Measurements from ENCODE around the gene AP3S1.
"Not testable (repeated sequence)": the region's sequence is repeated elsewhere in the genome, so short reads cannot be mapped to it uniquely, and the experiment has no call there.

The AP3S1 gene

DNA sequence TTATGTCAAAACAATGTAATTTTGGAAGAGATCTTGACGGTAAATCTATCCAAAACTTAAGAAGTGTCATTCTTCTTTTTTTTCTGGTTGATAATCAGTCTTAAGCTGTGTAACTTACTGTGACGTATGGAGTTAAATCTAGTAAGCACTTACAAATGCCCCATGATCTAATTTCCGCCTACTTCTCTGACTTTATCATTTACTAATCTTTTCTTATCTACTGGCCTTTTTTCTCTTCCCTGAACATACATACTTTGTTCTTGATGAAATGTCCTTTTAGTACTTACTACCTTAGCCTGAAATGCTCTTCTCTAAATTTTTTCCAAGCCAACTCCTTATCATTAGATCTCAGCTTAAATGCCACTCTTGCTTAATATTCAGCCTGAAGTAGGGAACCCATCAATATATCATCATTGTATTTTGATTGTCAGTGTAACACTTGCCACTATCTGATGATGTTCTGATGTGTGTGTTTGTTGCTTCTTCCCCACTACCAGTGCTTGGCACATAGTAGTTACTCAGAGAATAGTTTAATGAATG is 27.6 kb downstream of the AP3S1 start:
- DNase-seq (ENCODE audit: low read depth, low spot score): no peak

- DNase-seq (ENCODE audit: low read depth, low spot score): no peak
These were observed 30.7 kb downstream of the AP3S1 start for GRCh38 chr5:115872447-115872846.

GRCh38 chr5:115873392-115873791 is 31.7 kb downstream of the AP3S1 start:
- DNase-seq (ENCODE audit: low read depth, low spot score): no peak

GRCh38 chr5:115875447-115875846 is 33.7 kb downstream of the AP3S1 start:
- DNase-seq (ENCODE audit: low read depth, low spot score): no peak

DNA sequence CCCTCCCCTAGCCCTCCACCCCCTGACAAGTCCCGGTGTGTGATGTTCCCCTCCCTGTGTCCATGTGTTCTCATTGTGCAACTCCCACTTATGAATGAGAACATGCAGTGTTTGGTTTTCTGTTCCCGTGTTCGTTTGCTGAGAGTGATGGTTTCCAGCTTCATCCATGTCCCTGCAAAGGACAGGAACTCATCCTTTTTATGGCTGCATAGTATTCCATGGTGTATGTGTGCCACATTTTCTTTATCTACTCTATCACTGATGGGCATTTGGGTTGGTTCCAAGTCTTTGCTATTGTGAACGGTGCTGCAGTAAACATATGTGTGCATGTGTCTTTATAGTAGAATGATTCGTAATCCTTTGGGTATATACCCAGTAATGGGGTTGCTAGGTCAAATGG is 35.6 kb downstream of the AP3S1 start:
- not testable (repeated sequence) for DNase-seq (ENCODE audit: low read depth, low spot score)

DNA sequence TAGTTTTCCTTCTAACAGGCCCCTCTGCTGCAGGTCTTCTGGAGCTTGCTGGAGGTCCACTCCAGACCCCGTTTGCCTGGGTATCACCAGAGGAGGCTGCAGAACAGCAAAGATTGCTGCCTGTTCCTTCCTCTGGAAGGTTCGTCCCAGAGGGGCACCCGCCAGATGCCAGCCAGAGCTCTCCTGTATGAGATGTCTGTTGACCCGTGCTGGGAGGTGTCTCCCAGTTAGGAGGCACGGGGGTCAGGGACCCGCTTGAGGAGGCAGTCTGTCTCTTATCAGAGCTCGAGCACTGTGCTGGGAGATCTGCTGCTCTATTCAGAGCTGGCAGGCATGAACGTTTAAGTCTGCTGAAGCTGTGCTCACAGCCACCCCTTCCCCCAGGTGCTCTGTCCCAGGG is 40.7 kb downstream of the AP3S1 start:
- not testable (repeated sequence) for DNase-seq (ENCODE audit: low read depth, low spot score)

DNA sequence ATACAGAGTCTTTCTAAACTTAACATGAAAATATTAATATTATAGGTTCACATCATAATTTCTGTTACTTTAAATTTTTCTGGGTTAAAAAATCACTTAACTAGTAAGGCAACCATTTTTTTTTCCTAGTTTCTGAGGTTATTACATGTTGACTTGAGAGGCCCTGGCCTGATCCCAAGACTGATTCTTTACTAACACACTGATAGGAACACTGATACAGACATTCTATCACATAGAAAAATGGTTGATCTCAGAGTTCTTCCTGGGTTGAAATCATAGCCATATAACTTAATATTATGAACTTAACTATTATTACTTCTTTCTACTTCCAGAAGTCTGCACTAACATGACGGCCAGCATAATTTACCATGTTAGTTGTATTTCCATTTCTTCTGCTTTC is 43.0 kb downstream of the AP3S1 start:
- DNase-seq (ENCODE audit: low read depth, low spot score): no peak

DNA sequence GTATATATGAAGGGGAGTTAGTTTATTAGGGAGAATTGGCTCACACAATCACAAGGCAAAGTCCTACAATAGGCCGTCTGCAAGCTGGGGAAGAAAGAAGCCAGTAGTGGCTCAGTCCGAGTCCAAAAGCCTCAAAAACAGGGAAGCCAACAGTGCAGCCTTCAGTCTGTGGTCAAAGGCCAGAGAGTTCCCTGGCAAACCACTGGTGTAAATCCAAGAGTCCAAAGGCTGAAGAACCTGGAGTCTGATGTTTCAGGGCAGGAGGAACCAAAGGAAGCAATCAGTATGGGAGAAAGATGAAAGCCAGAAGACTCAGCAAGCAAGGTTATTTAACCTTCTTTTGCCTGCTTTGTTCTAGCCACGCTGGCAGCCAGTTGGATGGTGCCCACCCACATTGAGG is 43.5 kb downstream of the AP3S1 start:
- DNase-seq (ENCODE audit: low read depth, low spot score): not testable (repeated sequence)

DNA sequence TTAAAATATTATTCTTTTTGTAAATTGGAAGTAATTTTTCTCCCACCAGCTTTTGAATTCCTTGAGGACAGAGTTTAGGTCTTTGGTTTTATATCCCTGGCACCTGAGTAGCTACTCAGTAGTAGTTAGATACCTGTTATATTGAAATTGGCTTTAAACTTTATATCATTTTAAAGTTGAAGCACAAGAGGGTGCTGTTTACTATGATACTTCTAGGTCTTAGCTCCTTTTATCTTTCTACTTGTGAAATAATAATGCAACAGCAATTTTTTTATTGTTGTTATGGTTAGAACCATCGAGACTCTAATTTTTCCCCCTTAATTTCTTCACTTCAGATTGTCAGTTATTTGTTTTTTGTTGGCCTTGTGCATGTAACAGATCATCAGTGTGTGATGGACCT is 46.3 kb downstream of the AP3S1 start:
- DNase-seq (ENCODE audit: low read depth, low spot score): no peak

- DNase-seq (ENCODE audit: low read depth, low spot score): no peak
These were observed 50.3 kb downstream of the AP3S1 start for GRCh38 chr5:115892021-115892420.

DNA sequence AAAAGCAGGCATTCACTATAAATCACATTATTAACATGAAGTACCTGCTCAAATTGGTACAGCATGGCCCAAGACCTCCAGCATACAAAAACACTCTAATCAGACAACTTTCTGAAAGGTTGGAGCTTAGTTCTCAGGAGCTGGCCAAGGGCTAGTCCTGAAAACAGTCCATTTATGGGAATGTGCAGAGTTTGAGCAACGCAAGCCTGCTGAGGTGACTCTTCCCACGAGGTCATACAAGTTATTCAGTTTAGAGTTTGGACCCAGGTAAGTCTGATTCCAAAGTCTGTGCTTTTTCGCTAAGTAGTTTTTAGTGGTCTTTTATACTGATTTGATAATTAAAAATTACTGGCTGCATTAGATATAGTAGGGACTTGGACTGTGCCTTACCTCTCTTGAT is 52.6 kb downstream of the AP3S1 start:
- DNase-seq (ENCODE audit: low read depth, low spot score): no peak

DNA sequence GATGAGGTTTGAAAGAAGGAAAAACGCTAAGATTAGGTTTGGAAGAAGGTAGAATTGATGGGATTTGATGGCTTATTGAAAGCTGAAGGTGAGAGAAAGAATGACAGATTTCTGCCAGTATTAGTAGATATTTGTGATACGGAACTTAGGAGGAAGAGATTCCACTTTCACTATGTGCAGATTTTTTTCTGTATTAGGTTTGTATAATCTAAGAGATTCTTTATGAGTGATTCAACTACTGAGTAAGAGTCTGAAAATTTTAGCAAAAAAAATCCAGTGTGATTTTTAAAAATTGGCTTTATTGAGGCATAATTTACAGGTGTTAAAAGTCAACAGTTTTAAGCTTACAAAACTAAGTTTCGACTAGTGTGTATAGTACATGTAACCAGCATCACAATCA is 54.1 kb downstream of the AP3S1 start:
- no peak for DNase-seq (ENCODE audit: low read depth, low spot score)

GRCh38 chr5:115898656-115899055 is 56.9 kb downstream of the AP3S1 start:
- no peak for DNase-seq (ENCODE audit: low read depth, low spot score)

GRCh38 chr5:115907177-115907576 is 65.4 kb downstream of the AP3S1 start:
- DNase-seq (ENCODE audit: low read depth, low spot score): no peak

- DNase-seq (ENCODE audit: low read depth, low spot score): not testable (repeated sequence)
These were observed 72.1 kb downstream of the AP3S1 start for GRCh38 chr5:115913623-115914400.

DNA sequence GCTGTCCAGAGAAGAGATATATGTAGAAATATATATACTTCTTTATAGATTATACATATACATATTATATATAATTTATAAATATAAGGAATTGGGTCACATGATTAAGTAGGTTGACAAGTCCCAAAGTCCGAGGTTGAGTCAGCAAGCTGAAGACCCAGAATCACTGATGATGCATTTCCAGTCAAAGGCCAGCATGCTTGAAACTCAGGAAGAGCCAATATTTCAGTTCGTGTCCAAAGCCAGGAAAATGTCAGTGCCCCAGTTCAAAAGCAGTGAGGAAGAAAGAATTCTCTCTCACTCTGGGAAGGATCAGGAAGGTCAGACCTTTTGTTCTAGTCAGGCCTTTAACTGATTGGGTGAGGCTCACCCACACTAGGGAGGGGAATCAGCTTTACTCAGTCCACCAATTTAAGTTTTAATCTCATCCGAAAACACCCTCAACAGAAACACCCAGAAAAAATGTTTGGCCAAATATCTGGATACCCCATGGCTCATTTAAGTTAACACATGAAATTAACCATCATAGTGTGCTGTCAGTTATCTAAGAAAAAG is 78.5 kb downstream of the AP3S1 start:
- no peak for DNase-seq (ENCODE audit: low read depth, low spot score)

- DNase-seq (ENCODE audit: low read depth, low spot score): not testable (repeated sequence)
These were observed 87.1 kb downstream of the AP3S1 start for GRCh38 chr5:115928578-115929407.

DNA sequence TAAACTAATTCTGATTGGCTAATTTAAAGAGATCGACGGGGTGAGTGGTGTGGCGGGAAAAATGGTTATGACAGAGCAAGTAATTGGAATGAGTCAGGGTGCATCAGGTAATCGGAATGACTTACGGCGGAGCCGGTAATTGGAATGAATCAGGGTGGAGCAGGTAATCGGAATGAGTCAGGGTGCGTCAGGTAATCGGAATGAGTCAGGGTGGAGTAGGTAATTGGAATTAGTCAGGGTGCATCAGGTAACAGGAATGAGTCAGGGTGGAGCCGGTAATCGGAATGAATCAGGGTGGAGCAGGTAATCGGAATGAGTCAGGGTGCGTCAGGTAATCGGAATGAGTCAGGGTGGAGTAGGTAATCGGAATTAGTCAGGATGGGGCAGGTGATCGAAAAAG is 88.4 kb downstream of the AP3S1 start:
- DNase-seq (ENCODE audit: low read depth, low spot score): not testable (repeated sequence)

- DNase-seq (ENCODE audit: low read depth, low spot score): no peak
These were observed 89.0 kb downstream of the AP3S1 start for GRCh38 chr5:115930630-115931337.

DNA sequence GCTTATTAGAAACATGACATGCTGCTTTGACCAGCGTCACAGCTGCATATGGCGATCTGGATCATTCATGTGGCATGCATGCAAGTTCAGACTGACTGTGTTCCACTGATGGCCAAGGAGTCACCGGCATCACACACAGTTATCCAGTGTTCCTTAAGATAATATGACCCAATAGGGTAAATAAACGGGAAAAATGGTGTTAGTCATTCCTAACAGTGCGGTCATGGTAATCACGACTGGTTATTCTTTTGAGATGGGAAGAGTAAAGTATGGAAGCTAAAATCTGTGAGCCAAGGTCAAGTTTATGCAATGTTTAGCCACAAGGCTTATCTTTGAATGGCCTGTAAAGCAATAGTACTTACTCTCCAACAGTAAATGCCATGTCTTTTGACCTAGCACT is 91.3 kb downstream of the AP3S1 start:
- no peak for DNase-seq (ENCODE audit: low read depth, low spot score)

GRCh38 chr5:115934388-115934974 is 92.7 kb downstream of the AP3S1 start:
- DNase-seq (ENCODE audit: low read depth, low spot score): no peak

Measured in smooth muscle cell of the brain vasculature (primary cell).